HL-60/S4 treated with retinoic acid at 250 ng/mL for 4 days and 3 days (cell line): Measurements from ENCODE around the gene ZIC5.

Experiments
- in situ Hi-C: fragments of 300-500 bp; cut with MboI; formaldehyde crosslinking; loops from 2 replicates; pipeline ENCODE4 v1.7.0; 2022; ENCODE audit warnings: low sequenced_read_pairs

The ZIC5 gene

DNA sequence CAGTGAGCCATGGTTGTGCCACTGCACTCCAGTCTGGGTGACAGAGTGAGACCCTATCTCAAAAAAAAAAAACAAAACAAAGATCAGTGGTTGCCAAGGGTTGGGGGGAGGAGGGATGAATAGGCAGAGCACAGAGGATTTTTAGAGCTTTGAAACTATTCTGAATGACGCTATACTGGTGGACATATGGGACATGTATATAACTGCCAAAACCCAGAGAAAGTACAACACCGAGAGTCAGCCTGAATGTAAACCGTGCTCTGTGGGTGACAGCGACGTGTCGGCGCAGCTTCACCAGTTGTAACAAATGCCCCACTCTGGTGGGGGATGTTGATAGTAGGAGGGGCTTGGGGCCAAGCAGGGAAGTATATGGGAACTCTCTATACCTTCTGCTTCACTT is 32.9 kb downstream of the ZIC5 start:
- in situ Hi-C loops: no loop called here

- in situ Hi-C loops: no loop called here
Measured at GRCh38 chr13:99935772-99936171, 35.8 kb downstream of the ZIC5 start.

DNA sequence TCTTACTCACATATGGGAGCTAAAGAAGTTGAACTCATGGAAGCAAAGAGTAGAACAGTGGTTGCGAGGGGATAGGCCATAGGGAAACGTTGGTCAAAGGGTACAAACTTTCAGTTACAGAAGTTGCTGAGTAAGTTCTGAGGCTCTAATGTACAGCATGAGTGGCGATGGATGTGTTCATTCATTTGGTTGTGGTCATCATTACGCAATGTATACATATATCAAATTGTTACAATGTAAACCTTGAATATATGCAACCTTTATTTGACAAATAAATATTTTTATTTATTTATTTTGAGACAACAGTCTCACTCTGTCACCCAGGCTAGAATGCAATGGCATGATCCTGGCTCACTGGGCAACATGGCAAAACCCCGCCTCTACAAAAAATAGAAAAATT is 38.7 kb downstream of the ZIC5 start:
- in situ Hi-C loops: no loop called here

DNA sequence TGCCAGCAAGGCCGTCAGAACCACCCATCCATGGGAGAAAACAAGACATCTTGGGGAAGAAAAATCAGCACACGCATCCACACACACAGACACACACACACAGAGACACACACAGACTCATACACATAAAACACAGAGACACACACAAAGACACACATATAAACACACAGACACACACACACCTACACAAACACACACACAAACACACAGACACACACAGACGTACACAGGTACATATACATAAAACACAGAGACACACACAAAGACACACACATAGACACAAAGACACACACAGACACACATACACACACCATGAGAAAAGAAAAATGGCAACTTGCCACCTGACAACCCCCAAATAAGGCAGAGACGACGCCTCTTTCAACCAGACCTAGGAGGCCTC is 40.6 kb downstream of the ZIC5 start:
- in situ Hi-C loops: no loop called here

GRCh38 chr13:99929866-99930265 is 41.7 kb downstream of the ZIC5 start:
- in situ Hi-C loops: loop anchor here (10.0 kb wide), 1 partner anchor 595 kb away; no protein-coding TSS in a partner anchor

GRCh38 chr13:99926014-99926731 is 45.4 kb downstream of the ZIC5 start:
- in situ Hi-C loops: loop anchor here (10.0 kb wide), 1 partner anchor 599 kb away; no protein-coding TSS in a partner anchor

GRCh38 chr13:99923877-99924582 is 47.5 kb downstream of the ZIC5 start:
- in situ Hi-C loops: loop anchor here (10.0 to 25.0 kb wide), 2 partner anchors 313 to 601 kb away; no protein-coding TSS in a partner anchor

- in situ Hi-C loops: loop anchor here (10.0 to 25.0 kb wide), 2 partner anchors 314 to 602 kb away; no protein-coding TSS in a partner anchor
Measured at GRCh38 chr13:99922631-99923404, 48.7 kb downstream of the ZIC5 start.

DNA sequence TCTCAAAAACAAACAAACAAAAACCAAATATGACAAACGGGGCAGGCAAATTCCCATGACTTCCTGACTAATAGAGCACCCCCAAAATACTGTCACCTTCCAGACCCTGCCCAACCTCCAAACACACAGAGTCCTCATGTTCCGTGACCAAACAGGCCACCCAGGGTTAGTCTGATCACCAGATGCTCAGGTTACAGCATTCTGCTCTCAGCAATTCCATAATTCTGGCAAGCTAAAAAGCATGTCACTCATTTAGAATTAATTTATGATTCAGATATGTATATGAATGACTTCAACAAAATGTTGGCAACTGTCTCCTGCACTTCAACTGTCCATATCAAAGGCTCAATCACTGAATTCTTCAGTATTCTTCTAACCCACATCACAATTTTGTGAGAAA is 52.4 kb downstream of the ZIC5 start:
- in situ Hi-C loops: loop anchor here (25.0 kb wide), 1 partner anchor 318 kb away; no protein-coding TSS in a partner anchor

DNA sequence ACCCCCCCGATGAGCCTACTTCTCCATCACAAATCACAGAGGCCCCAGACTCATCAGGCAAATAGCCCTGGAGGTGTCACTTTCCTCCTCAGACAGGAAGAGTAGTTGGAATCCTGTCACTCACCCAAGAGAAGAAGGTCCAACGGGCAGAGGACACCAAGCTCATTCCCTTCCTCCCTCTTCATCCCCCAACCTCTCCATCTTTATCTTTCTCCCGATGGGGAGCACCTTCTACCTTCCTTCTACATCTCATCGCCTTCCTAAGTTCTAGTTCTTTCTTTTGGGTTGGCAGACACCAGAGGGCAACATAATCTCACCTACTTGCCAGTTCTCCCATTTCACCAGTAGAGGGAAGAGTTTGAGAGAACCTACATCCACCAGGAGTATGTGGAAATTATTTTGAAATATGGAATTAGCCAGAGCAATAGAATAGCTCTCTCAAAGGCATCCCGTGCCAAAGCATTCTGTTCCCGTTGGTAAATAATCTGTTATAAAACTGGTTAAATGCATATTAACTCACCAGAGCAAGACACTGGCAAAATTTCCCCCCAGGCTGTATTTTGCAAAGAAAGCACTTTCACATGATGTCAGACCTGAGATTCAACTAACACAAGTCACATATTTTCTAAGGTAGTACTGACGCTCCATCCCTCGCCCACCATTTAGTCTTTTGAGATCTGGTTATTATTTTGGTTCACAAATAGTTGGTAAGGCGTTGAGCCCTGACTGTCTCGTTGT is 55.0 kb downstream of the ZIC5 start:
- in situ Hi-C loops: loop anchor here (25.0 kb wide), 1 partner anchor 321 kb away; no protein-coding TSS in a partner anchor

GRCh38 chr13:99913167-99913566 is 58.4 kb downstream of the ZIC5 start:
- in situ Hi-C loops: loop anchor here (25.0 kb wide), 1 partner anchor 324 kb away; no protein-coding TSS in a partner anchor
